IMR-90 (cell line): ENCODE measurements around the gene MGAT5B. TPM values are rescaled to one million over a fixed set of nuclear protein-coding genes. Genes with fewer than 3 reads are reported as not detected.

ENCODE experiments used
- ATAC-seq: fragments of 200-7000 bp; cut with Tn5 transposase; 2 replicates; pipeline ENCODE4 v1.9.1; 2020; ENCODE audit warnings: low read depth, mild to moderate bottlenecking, moderate library complexity
- BruUV-seq: library from RNA; stranded (reverse); fragments of 400-500 nt; replicated peaks from 2 replicates; lab custom pipeline; 2021; lab: Mats Ljungman, UMichigan
- CTCF ChIA-PET: fragments of 300-600 bp; formaldehyde crosslinking; extraction: SDS; loops from one replicate; lab custom pipeline; 2021; ENCODE audit warnings: antibody characterized with exemption; lab: Yijun Ruan, JAX
- POLR2A ChIA-PET: fragments of 300-600 bp; sonication (Branson Sonifier 250); formaldehyde crosslinking; loops from one replicate; lab custom pipeline; 2022; ENCODE audit warnings: antibody characterized with exemption; ENCODE audit not compliant: unreplicated experiment; lab: Charles Lee
- DNase-seq: peaks from one replicate; pipeline ENCODE4 v3.0.0; 2013
- H2AFZ ChIP-seq: replicated peaks from 2 replicates; pipeline ENCODE3; 2013; ENCODE audit warnings: low read length, mild to moderate bottlenecking; ENCODE audit not compliant: poor library complexity
- H2AK5ac ChIP-seq: 2 replicates; pipeline ENCODE4 v1.6.1; 2013; ENCODE audit warnings: low read depth, low read length, inconsistent platforms
- H2AK9ac ChIP-seq: replicated peaks from 2 replicates; pipeline ENCODE3; 2013; ENCODE audit warnings: mild to moderate bottlenecking, low read depth, low read length, moderate library complexity; ENCODE audit not compliant: poor library complexity
- H2BK120ac ChIP-seq: 2 replicates; pipeline ENCODE4 v1.6.1; 2013; ENCODE audit warnings: low read depth, low read length, inconsistent platforms
- H2BK15ac ChIP-seq: 3 replicates; pipeline ENCODE4 v1.6.1; 2013; ENCODE audit warnings: low read depth, low read length, inconsistent platforms
- H2BK20ac ChIP-seq: 2 replicates; pipeline ENCODE4 v1.6.1; 2013; ENCODE audit warnings: low read depth, mild to moderate bottlenecking, inconsistent platforms, low read length, moderate library complexity
- H2BK5ac ChIP-seq: 2 replicates; pipeline ENCODE4 v1.6.1; 2013; ENCODE audit warnings: mild to moderate bottlenecking, low read depth, low read length, inconsistent platforms; ENCODE audit not compliant: poor library complexity, severe bottlenecking
- H3K14ac ChIP-seq: replicated peaks from 2 replicates; pipeline ENCODE4 v1.6.1; 2013; ENCODE audit warnings: low read depth, low read length, inconsistent platforms
- H3K18ac ChIP-seq: 2 replicates; pipeline ENCODE4 v1.6.1; 2013; ENCODE audit warnings: low read depth, low read length, control low read depth
- H3K23ac ChIP-seq: 2 replicates; pipeline ENCODE4 v1.6.1; 2013; ENCODE audit warnings: low read depth, low read length, inconsistent platforms
- H3K27ac ChIP-seq: 2 replicates; pipeline ENCODE4 v1.5.1; 2013; ENCODE audit warnings: mild to moderate bottlenecking, control low read depth, low read length; ENCODE audit not compliant: insufficient read depth
- H3K27me3 ChIP-seq: 2 replicates; pipeline ENCODE4 v1.6.1; 2013; ENCODE audit warnings: low read length; ENCODE audit not compliant: control insufficient read depth, insufficient read depth
- H3K36me3 ChIP-seq: 2 replicates; pipeline ENCODE4 v1.6.1; 2013; ENCODE audit warnings: low read length, mixed read lengths; ENCODE audit not compliant: control insufficient read depth, insufficient read depth
- H3K4ac ChIP-seq: 2 replicates; pipeline ENCODE4 v1.6.1; 2013; ENCODE audit warnings: low read depth, low read length, inconsistent platforms
- H3K4me1 ChIP-seq: 2 replicates; pipeline ENCODE4 v1.6.1; 2013; ENCODE audit warnings: low read length, mixed read lengths; ENCODE audit not compliant: control insufficient read depth, insufficient read depth
- H3K4me2 ChIP-seq: 2 replicates; pipeline ENCODE4 v1.6.1; 2013; ENCODE audit warnings: low read depth, mild to moderate bottlenecking, control low read depth, low read length, moderate library complexity
- H3K4me3 ChIP-seq: 2 replicates; pipeline ENCODE4 v1.5.1; 2013; ENCODE audit warnings: low read depth, mild to moderate bottlenecking, control low read depth, low read length, moderate library complexity; ENCODE audit not compliant: insufficient read depth
- H3K56ac ChIP-seq: 2 replicates; pipeline ENCODE4 v1.6.1; 2013; ENCODE audit warnings: low read length, inconsistent platforms; ENCODE audit not compliant: insufficient read depth; ENCODE audit errors: extremely low read depth
- H3K79me1 ChIP-seq, 2 experiments: 2 replicates each; pipeline ENCODE4 v1.6.1; 2013; ENCODE audit warnings: low read length in 2 of 2, inconsistent platforms in 1 of 2, low read depth in 1 of 2
- H3K9ac ChIP-seq: 2 replicates; pipeline ENCODE4 v1.6.1; 2013; ENCODE audit warnings: low read depth, low read length, control low read depth
- H3K9me1 ChIP-seq: 2 replicates; pipeline ENCODE4 v1.6.1; 2013; ENCODE audit warnings: low read length, inconsistent platforms; ENCODE audit not compliant: insufficient read depth
- H3K9me3 ChIP-seq: 2 replicates; pipeline ENCODE4 v1.6.1; 2013; ENCODE audit warnings: low read length; ENCODE audit not compliant: control insufficient read depth, insufficient read depth
- H4K20me1 ChIP-seq: 2 replicates; pipeline ENCODE4 v1.6.1; 2013; ENCODE audit warnings: low read length, inconsistent platforms; ENCODE audit not compliant: insufficient read depth
- H4K5ac ChIP-seq: 2 replicates; pipeline ENCODE4 v1.6.1; 2013; ENCODE audit warnings: mild to moderate bottlenecking, low read depth, low read length, control low read depth
- H4K8ac ChIP-seq, 2 experiments: 2 replicates each; pipeline ENCODE4 v1.6.1; 2013; ENCODE audit warnings: low read depth in 2 of 2, low read length in 2 of 2, control low read depth in 1 of 2, inconsistent platforms in 1 of 2
- H4K91ac ChIP-seq: 2 replicates; pipeline ENCODE4 v1.6.1; 2013; ENCODE audit warnings: low read depth, low read length, inconsistent platforms; ENCODE audit not compliant: insufficient read depth
- CEBPB ChIP-seq: IDR thresholded peaks from 2 replicates; pipeline ENCODE4 v1.6.1; 2012; ENCODE audit warnings: low read depth, low read length, improper control_type of control experiment
- CTCF ChIP-seq: conservative IDR thresholded peaks from 2 replicates; pipeline ENCODE4 v1.5.1; 2012; ENCODE audit warnings: mild to moderate bottlenecking, low read depth, low read length, improper control_type of control experiment
- ELK1 ChIP-seq: fragments of 150-350 bp; IDR thresholded peaks from 2 replicates; pipeline ENCODE4 v1.6.1; 2016; ENCODE audit warnings: low read depth, mild to moderate bottlenecking, low read length, moderate library complexity, borderline replicate concordance
- NFE2L2 ChIP-seq: fragments of 150-350 bp; IDR thresholded peaks from 2 replicates; pipeline ENCODE4 v1.6.1; 2016; ENCODE audit warnings: low read depth, mild to moderate bottlenecking, low read length
- POLR2A ChIP-seq: IDR thresholded peaks from 2 replicates; pipeline ENCODE4 v1.6.1; 2012; ENCODE audit warnings: mild to moderate bottlenecking, low read depth, low read length
- RCOR1 ChIP-seq: IDR thresholded peaks from 2 replicates; pipeline ENCODE4 v1.6.1; 2012; ENCODE audit warnings: mild to moderate bottlenecking, low read length, improper control_type of control experiment; ENCODE audit not compliant: insufficient replicate concordance
- WGBS, 2 experiments: methylation state at CpG; one replicate each; pipeline versions ENCODE4 v1.1.5 to v1.1.7; 2013; ENCODE audit warnings: missing lambda C conversion rate in 2 of 2; ENCODE audit not compliant: insufficient read length in 1 of 2; ENCODE audit errors: extremely low coverage in 2 of 2; 5-methylcytosine and 5-hydroxymethylcytosine counted together
- dilution Hi-C: fragments of 300-500 bp; cut with HindIII; formaldehyde crosslinking; loops from one replicate; pipeline ENCODE4 v1.14.3; 2018; ENCODE audit warnings: low sequenced_read_pairs; ENCODE audit not compliant: unreplicated experiment
- in situ Hi-C: fragments of 300-500 bp; cut with MboI; formaldehyde crosslinking; loops from 3 replicates; pipeline ENCODE4 v1.14.3; 2019; ENCODE audit warnings: low sequenced_read_pairs, inconsistent platforms, mixed read lengths
- intact Hi-C: fragments of 100-400 bp; cut with micrococcal nuclease; formaldehyde crosslinking; loops from 2 replicates; pipeline ENCODE4 v1.10.0; 2022
- polyA plus RNA-seq, 3 experiments: library from polyadenylated mRNA; depleted of rRNA; stranded (reverse); fragments of >200 nt; gene quantifications; 2 replicates each; pipeline ENCODE4 v1.2.3, GENCODE V29; 2012; ENCODE audit warnings: low replicate concordance in 1 of 3
- total RNA-seq: library from RNA; depleted of rRNA; stranded (reverse); fragments of >200 nt; gene quantifications from 2 replicates; pipeline ENCODE4 v1.2.3, GENCODE V29; 2012

Gene MGAT5B
- total and polyA plus RNA-seq, 2 of the 4 experiments (the other 2 are of a cell fraction), result 0.54 to 2.0 TPM

GRCh38 chr17:76958974-76959373 is 90.8 kb downstream of the MGAT5B start:
- H3K4me1 ChIP-seq, result no peaks in the 10 kb centered on the region
- no peaks in the 10 kb centered on the region for H3K9me3 ChIP-seq
- H2AK5ac ChIP-seq, result no peak overlapping the region
- ChIA-PET POLR2A (no interaction called here), CTCF (no interaction called here)
- no peaks in the 10 kb centered on the region for H3K36me3 ChIP-seq
- H2BK5ac ChIP-seq, result no peak overlapping the region
- no peak for DNase-seq
- no peak overlapping the region for H3K14ac ChIP-seq
- no peak overlapping the region for H2BK20ac ChIP-seq
- no peak overlapping the region for H3K27ac ChIP-seq
- H3K27me3 ChIP-seq, result peaks cover 32% of the 10 kb centered on the region
- no peak overlapping the region for H3K56ac ChIP-seq
- no peak overlapping the region for H4K91ac ChIP-seq
- no peak overlapping the region for H3K4me3 ChIP-seq
- no peaks in the 10 kb centered on the region for H4K20me1 ChIP-seq
- no peaks in the 10 kb centered on the region for H3K9me1 ChIP-seq
- H4K8ac ChIP-seq, result no peak overlapping the region
- no peak overlapping the region for H3K18ac ChIP-seq
- no peak for TF ChIP-seq CEBPB
- TF ChIP-seq ELK1, result no peak
- TF ChIP-seq NFE2L2, result no peak
- no peak for TF ChIP-seq CTCF
- TF ChIP-seq RCOR1, result no peak
- no peak for TF ChIP-seq POLR2A
- no peak overlapping the region for H3K4me2 ChIP-seq
- no CpG with 5 or more reads among the region's 9 CpGs for WGBS, 2 experiments
- no peak overlapping the region for H3K9ac ChIP-seq
- H2BK120ac ChIP-seq, result no peak overlapping the region
- ATAC-seq, result no peak
- no peak overlapping the region for H2BK15ac ChIP-seq
- in situ Hi-C loops, result no loop called here
- H4K5ac ChIP-seq, result no peak overlapping the region
- BruUV-seq, result no TSS peak
- dilution Hi-C loops, result no loop called here
- no peak overlapping the region for H2AK9ac ChIP-seq
- intact Hi-C loops, result no loop called here
- no peak overlapping the region for H2AFZ ChIP-seq
- H3K79me1 ChIP-seq, result no peaks in the 10 kb centered on the region
- no peak overlapping the region for H3K4ac ChIP-seq
- no peak overlapping the region for H3K23ac ChIP-seq
